ENCODE measurements around the gene ADGRL3.

ADGRL3 gene

DNA sequence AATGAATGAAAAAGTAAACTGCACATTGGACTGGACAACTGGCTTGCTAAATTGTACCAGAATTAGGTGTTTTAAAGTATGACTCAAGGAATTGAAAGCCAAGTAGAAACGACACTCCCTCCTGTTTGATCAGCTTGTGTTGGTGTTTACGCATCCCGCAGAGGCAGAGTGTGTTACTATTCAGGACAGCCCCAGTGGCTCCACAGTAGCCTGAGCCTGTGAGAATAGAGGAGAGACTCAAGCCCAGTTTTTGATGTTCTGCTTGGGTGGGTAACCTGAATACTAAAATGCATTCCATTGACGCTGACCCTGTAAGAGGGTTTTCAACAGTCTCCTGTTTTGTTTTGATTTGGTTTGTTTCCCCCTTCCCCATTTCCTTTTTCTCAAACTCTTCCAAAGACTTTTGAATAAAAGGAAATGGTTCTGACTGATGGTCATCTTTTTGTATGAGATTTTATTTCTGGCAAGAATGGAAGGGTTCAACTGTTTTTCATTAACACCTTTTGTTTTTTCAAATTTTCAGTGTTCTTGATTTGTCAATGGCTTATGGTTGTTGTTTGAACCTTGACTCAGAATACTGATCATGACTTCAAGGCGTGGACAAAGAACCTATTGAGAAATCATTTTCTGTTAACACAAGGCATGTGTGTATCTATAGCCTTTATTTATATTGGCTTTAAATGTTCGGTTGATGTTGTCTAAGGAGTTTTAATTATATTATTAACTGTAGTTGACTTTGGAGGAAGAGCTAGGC, 10.2 kb downstream of the ADGRL3 start:
- H3K4me2 ChIP-seq (ENCODE audit: low read length) = no peak overlapping the region
- H3K4me3 ChIP-seq (ENCODE audit: low read depth, low read length) = no peak overlapping the region
- H2AK5ac ChIP-seq (ENCODE audit: low read length) = no peak overlapping the region
- no peaks in the 10 kb centered on the region for H3K4me1 ChIP-seq (ENCODE audit: control insufficient read depth in 1 of 2, insufficient read depth in 2 of 2, low read length in 2 of 2)
- H3K27me3 ChIP-seq (ENCODE audit: insufficient read depth, low read length) = no peaks in the 10 kb centered on the region
- H3K79me1 ChIP-seq (ENCODE audit: low read length) = no peaks in the 10 kb centered on the region
- no peak overlapping the region for H4K8ac ChIP-seq (ENCODE audit: low read depth, low read length)
- no peak overlapping the region for H2AFZ ChIP-seq (ENCODE audit: insufficient read depth, low read length, poor library complexity)
- no peak overlapping the region for H3K27ac ChIP-seq (ENCODE audit: low read depth, low read length)
- no peak overlapping the region for H2BK120ac ChIP-seq (ENCODE audit: insufficient read depth, low read length, poor library complexity)
- H3K79me2 ChIP-seq (ENCODE audit: control insufficient read depth, insufficient read depth, low read length, poor library complexity) = no peaks in the 10 kb centered on the region
- DNase-seq = no peak
- no peak overlapping the region for H2BK5ac ChIP-seq (ENCODE audit: low read depth, low read length, poor library complexity)
- no peak overlapping the region for H3K14ac ChIP-seq (ENCODE audit: low read length)
- no peaks in the 10 kb centered on the region for H3K9me3 ChIP-seq (ENCODE audit: insufficient read depth, low read depth, low read length)
- H3K4ac ChIP-seq (ENCODE audit: low read depth, low read length) = no peak overlapping the region
- H4K91ac ChIP-seq (ENCODE audit: low read depth, low read length) = no peak overlapping the region
- no CpG with 5 or more reads among the region's 6 CpGs for WGBS (ENCODE audit: extremely low coverage, insufficient coverage, insufficient read length)
- no peaks in the 10 kb centered on the region for H3K36me3 ChIP-seq (ENCODE audit: control insufficient read depth in 1 of 2, insufficient read depth in 2 of 2, low read length in 2 of 2)
- H3K18ac ChIP-seq (ENCODE audit: low read length) = no peak overlapping the region
- no peak overlapping the region for H3K9ac ChIP-seq (ENCODE audit: low read length)
- no peak overlapping the region for H3K23ac ChIP-seq (ENCODE audit: low read length)
- H2BK12ac ChIP-seq (ENCODE audit: low read length) = no peak overlapping the region
- no peak overlapping the region for H4K12ac ChIP-seq (ENCODE audit: low read depth, low read length)

DNA sequence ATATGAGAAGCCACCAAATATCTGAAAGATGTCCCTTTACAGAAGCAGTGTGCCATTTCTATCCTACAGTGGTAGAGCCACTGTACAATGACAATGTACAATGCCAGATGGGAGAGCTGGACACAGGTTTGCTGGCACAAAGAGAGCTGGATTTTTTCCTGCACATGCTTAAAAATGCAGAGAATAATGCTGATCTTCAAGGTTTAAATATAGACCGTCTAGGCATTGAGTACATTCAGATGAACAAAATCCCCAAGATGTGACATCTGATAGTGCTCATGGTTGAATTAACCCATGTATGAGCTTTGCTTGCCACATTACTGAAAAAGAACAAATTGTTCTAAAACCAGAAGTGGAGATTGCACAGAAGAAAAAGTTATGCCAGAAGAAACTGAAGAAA, 11.7 kb downstream of the ADGRL3 start:
- no peak overlapping the region for H3K4me3 ChIP-seq (ENCODE audit: low read depth, low read length)
- H3K27ac ChIP-seq (ENCODE audit: low read depth, low read length) = no peak overlapping the region
- DNase-seq = no peak
- H4K12ac ChIP-seq (ENCODE audit: low read depth, low read length) = no peak overlapping the region
- no peak overlapping the region for H2BK120ac ChIP-seq (ENCODE audit: insufficient read depth, low read length, poor library complexity)
- H3K27me3 ChIP-seq (ENCODE audit: insufficient read depth, low read length) = no peaks in the 10 kb centered on the region
- H2BK5ac ChIP-seq (ENCODE audit: low read depth, low read length, poor library complexity) = no peak overlapping the region
- H3K9ac ChIP-seq (ENCODE audit: low read length) = no peak overlapping the region
- H3K18ac ChIP-seq (ENCODE audit: low read length) = no peak overlapping the region
- no peak overlapping the region for H3K23ac ChIP-seq (ENCODE audit: low read length)
- H3K4me1 ChIP-seq (ENCODE audit: control insufficient read depth in 1 of 2, insufficient read depth in 2 of 2, low read length in 2 of 2) = no peaks in the 10 kb centered on the region
- H2BK12ac ChIP-seq (ENCODE audit: low read length) = no peak overlapping the region
- no peaks in the 10 kb centered on the region for H3K79me1 ChIP-seq (ENCODE audit: low read length)
- WGBS (ENCODE audit: extremely low coverage, insufficient coverage, insufficient read length) = no CpG with 5 or more reads among the region's 1 CpG
- no peak overlapping the region for H3K14ac ChIP-seq (ENCODE audit: low read length)
- no peak overlapping the region for H3K4me2 ChIP-seq (ENCODE audit: low read length)
- no peaks in the 10 kb centered on the region for H3K36me3 ChIP-seq (ENCODE audit: control insufficient read depth in 1 of 2, insufficient read depth in 2 of 2, low read length in 2 of 2)
- H2AK5ac ChIP-seq (ENCODE audit: low read length) = no peak overlapping the region
- H2AFZ ChIP-seq (ENCODE audit: insufficient read depth, low read length, poor library complexity) = no peak overlapping the region
- H4K8ac ChIP-seq (ENCODE audit: low read depth, low read length) = no peak overlapping the region
- H3K9me3 ChIP-seq (ENCODE audit: insufficient read depth, low read depth, low read length) = no peaks in the 10 kb centered on the region
- H3K4ac ChIP-seq (ENCODE audit: low read depth, low read length) = no peak overlapping the region
- no peak overlapping the region for H4K91ac ChIP-seq (ENCODE audit: low read depth, low read length)
- H3K79me2 ChIP-seq (ENCODE audit: control insufficient read depth, insufficient read depth, low read length, poor library complexity) = no peaks in the 10 kb centered on the region

DNA sequence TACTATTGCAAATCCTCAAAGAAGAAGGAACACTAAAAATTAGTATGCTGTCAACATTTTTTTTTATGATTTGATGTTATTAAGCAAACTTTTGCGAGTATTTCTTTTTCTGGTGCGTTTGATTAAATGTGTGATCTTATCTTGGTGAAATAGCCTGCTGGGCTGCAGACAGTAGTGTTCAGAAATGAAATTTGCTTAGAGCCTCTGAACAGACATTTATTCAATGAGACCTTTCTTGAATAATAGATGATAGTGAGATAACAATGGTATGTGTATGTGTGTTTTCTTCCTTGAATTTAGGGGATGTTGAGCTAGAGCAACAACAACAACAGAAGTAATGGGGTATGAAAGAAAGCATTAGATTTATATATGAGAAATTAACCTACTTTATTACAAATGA, 12.7 kb downstream of the ADGRL3 start:
- H3K27me3 ChIP-seq (ENCODE audit: insufficient read depth, low read length) = no peaks in the 10 kb centered on the region
- no peak overlapping the region for H3K4me3 ChIP-seq (ENCODE audit: low read depth, low read length)
- H3K27ac ChIP-seq (ENCODE audit: low read depth, low read length) = no peak overlapping the region
- H4K8ac ChIP-seq (ENCODE audit: low read depth, low read length) = no peak overlapping the region
- no peak overlapping the region for H4K12ac ChIP-seq (ENCODE audit: low read depth, low read length)
- H3K23ac ChIP-seq (ENCODE audit: low read length) = no peak overlapping the region
- no peaks in the 10 kb centered on the region for H3K4me1 ChIP-seq (ENCODE audit: control insufficient read depth in 1 of 2, insufficient read depth in 2 of 2, low read length in 2 of 2)
- no peak overlapping the region for H2BK5ac ChIP-seq (ENCODE audit: low read depth, low read length, poor library complexity)
- H3K4me2 ChIP-seq (ENCODE audit: low read length) = no peak overlapping the region
- no peak overlapping the region for H2AFZ ChIP-seq (ENCODE audit: insufficient read depth, low read length, poor library complexity)
- H3K36me3 ChIP-seq (ENCODE audit: control insufficient read depth in 1 of 2, insufficient read depth in 2 of 2, low read length in 2 of 2) = no peaks in the 10 kb centered on the region
- no peaks in the 10 kb centered on the region for H3K9me3 ChIP-seq (ENCODE audit: insufficient read depth, low read depth, low read length)
- H2AK5ac ChIP-seq (ENCODE audit: low read length) = no peak overlapping the region
- no peak overlapping the region for H3K18ac ChIP-seq (ENCODE audit: low read length)
- H2BK12ac ChIP-seq (ENCODE audit: low read length) = no peak overlapping the region
- no peak overlapping the region for H3K4ac ChIP-seq (ENCODE audit: low read depth, low read length)
- H3K14ac ChIP-seq (ENCODE audit: low read length) = no peak overlapping the region
- no peaks in the 10 kb centered on the region for H3K79me2 ChIP-seq (ENCODE audit: control insufficient read depth, insufficient read depth, low read length, poor library complexity)
- no peak overlapping the region for H4K91ac ChIP-seq (ENCODE audit: low read depth, low read length)
- no peak for DNase-seq
- no peak overlapping the region for H3K9ac ChIP-seq (ENCODE audit: low read length)
- no CpG with 5 or more reads among the region's 2 CpGs for WGBS (ENCODE audit: extremely low coverage, insufficient coverage, insufficient read length)
- no peaks in the 10 kb centered on the region for H3K79me1 ChIP-seq (ENCODE audit: low read length)
- H2BK120ac ChIP-seq (ENCODE audit: insufficient read depth, low read length, poor library complexity) = no peak overlapping the region

- no peak overlapping the region for H2BK120ac ChIP-seq (ENCODE audit: insufficient read depth, low read length, poor library complexity)
- no peak overlapping the region for H3K27ac ChIP-seq (ENCODE audit: low read depth, low read length)
- H3K36me3 ChIP-seq (ENCODE audit: control insufficient read depth in 1 of 2, insufficient read depth in 2 of 2, low read length in 2 of 2) = no peaks in the 10 kb centered on the region
- H3K79me1 ChIP-seq (ENCODE audit: low read length) = no peaks in the 10 kb centered on the region
- H3K18ac ChIP-seq (ENCODE audit: low read length) = no peak overlapping the region
- H2BK5ac ChIP-seq (ENCODE audit: low read depth, low read length, poor library complexity) = no peak overlapping the region
- no peaks in the 10 kb centered on the region for H3K4me1 ChIP-seq (ENCODE audit: control insufficient read depth in 1 of 2, insufficient read depth in 2 of 2, low read length in 2 of 2)
- H3K9ac ChIP-seq (ENCODE audit: low read length) = no peak overlapping the region
- H2AK5ac ChIP-seq (ENCODE audit: low read length) = no peak overlapping the region
- H3K23ac ChIP-seq (ENCODE audit: low read length) = no peak overlapping the region
- no peak overlapping the region for H3K4me3 ChIP-seq (ENCODE audit: low read depth, low read length)
- H3K79me2 ChIP-seq (ENCODE audit: control insufficient read depth, insufficient read depth, low read length, poor library complexity) = no peaks in the 10 kb centered on the region
- H3K14ac ChIP-seq (ENCODE audit: low read length) = no peak overlapping the region
- no peak overlapping the region for H3K4me2 ChIP-seq (ENCODE audit: low read length)
- no peaks in the 10 kb centered on the region for H3K9me3 ChIP-seq (ENCODE audit: insufficient read depth, low read depth, low read length)
- no peak overlapping the region for H4K12ac ChIP-seq (ENCODE audit: low read depth, low read length)
- no peak overlapping the region for H3K4ac ChIP-seq (ENCODE audit: low read depth, low read length)
- no peak for DNase-seq
- no peak overlapping the region for H2BK12ac ChIP-seq (ENCODE audit: low read length)
- no peak overlapping the region for H4K91ac ChIP-seq (ENCODE audit: low read depth, low read length)
- H4K8ac ChIP-seq (ENCODE audit: low read depth, low read length) = no peak overlapping the region
- H2AFZ ChIP-seq (ENCODE audit: insufficient read depth, low read length, poor library complexity) = no peak overlapping the region
- no CpG with 5 or more reads among the region's 5 CpGs for WGBS (ENCODE audit: extremely low coverage, insufficient coverage, insufficient read length)
- H3K27me3 ChIP-seq (ENCODE audit: insufficient read depth, low read length) = no peaks in the 10 kb centered on the region
Observed at GRCh38 chr4:61214680-61215079, 14.6 kb downstream of the ADGRL3 start.

Data from trophoblast cell (in vitro differentiated cells and primary cell).